GM21619 (cell line): ENCODE data around the gene SLCO3A1.
"Not testable (repeated sequence)": the region's sequence is repeated elsewhere in the genome, so short reads cannot be mapped to it uniquely, and the experiment has no call there.

Source experiments
- ATAC-seq: cut with Tn5 transposase; IDR thresholded peaks from one replicate; pipeline ENCODE4 v1.9.1; 2021; ENCODE audit not compliant: unreplicated experiment

SLCO3A1 gene

GRCh38 chr15:91961357-91961756, 107.8 kb downstream of the SLCO3A1 start:
- ATAC-seq, result no peak

- not testable (repeated sequence) for ATAC-seq
Observed at GRCh38 chr15:91963747-91964146, 110.2 kb downstream of the SLCO3A1 start.

- ATAC-seq, result no peak
Observed at GRCh38 chr15:91965501-91966193, 112.1 kb downstream of the SLCO3A1 start.

- no peak for ATAC-seq
Observed at GRCh38 chr15:91966194-91966552, 112.7 kb downstream of the SLCO3A1 start.

GRCh38 chr15:91967935-91968606, 114.6 kb downstream of the SLCO3A1 start:
- no peak for ATAC-seq

- ATAC-seq, result no peak
Observed at GRCh38 chr15:91968610-91969009, 115.1 kb downstream of the SLCO3A1 start.

- ATAC-seq, result no peak
Observed at GRCh38 chr15:91970142-91970541, 116.6 kb downstream of the SLCO3A1 start.

GRCh38 chr15:91973481-91973880, 120.0 kb downstream of the SLCO3A1 start:
- no peak for ATAC-seq

- no peak for ATAC-seq
Observed at GRCh38 chr15:91974321-91974720, 120.8 kb downstream of the SLCO3A1 start.

- ATAC-seq, result no peak
Observed at GRCh38 chr15:91975241-91975978, 121.9 kb downstream of the SLCO3A1 start.

- ATAC-seq, result no peak
Observed at GRCh38 chr15:91976966-91977365, 123.5 kb downstream of the SLCO3A1 start.

GRCh38 chr15:91980502-91981267, 127.2 kb downstream of the SLCO3A1 start:
- no peak for ATAC-seq

- no peak for ATAC-seq
Observed at GRCh38 chr15:91981821-91982800, 128.6 kb downstream of the SLCO3A1 start.

- no peak for ATAC-seq
Observed at GRCh38 chr15:91983729-91984340, 130.3 kb downstream of the SLCO3A1 start.

- ATAC-seq, result no peak
Observed at GRCh38 chr15:91985297-91985696, 131.8 kb downstream of the SLCO3A1 start.

GRCh38 chr15:91988071-91988470, 134.6 kb downstream of the SLCO3A1 start:
- no peak for ATAC-seq

GRCh38 chr15:91988655-91989054, 135.1 kb downstream of the SLCO3A1 start:
- no peak for ATAC-seq

GRCh38 chr15:91989821-91990220, 136.3 kb downstream of the SLCO3A1 start:
- ATAC-seq, result no peak

- no peak for ATAC-seq
Observed at GRCh38 chr15:91992945-91993344, 139.4 kb downstream of the SLCO3A1 start.

GRCh38 chr15:91995146-91995545, 141.6 kb downstream of the SLCO3A1 start:
- ATAC-seq, result no peak
